NT2/D1 (cell line): ENCODE measurements around the gene LRRC73.

Experiments used
- DNase-seq: peaks from one replicate; pipeline ENCODE4 v3.0.0-alpha.2; 2011; ENCODE audit warnings: low read depth, low spot score
- H3K27me3 ChIP-seq: 2 replicates; pipeline ENCODE4 v1.6.0; 2011; ENCODE audit warnings: mild to moderate bottlenecking; ENCODE audit not compliant: insufficient read length, insufficient read depth
- H3K36me3 ChIP-seq: 2 replicates; pipeline ENCODE4 v1.6.1; 2011; ENCODE audit warnings: mild to moderate bottlenecking, low read length, mixed read lengths; ENCODE audit not compliant: insufficient read depth, insufficient read length
- H3K4me1 ChIP-seq: 2 replicates; pipeline ENCODE4 v1.5.1; 2011; ENCODE audit not compliant: insufficient read depth, insufficient read length
- H3K4me3 ChIP-seq: 2 replicates; pipeline ENCODE4 v1.5.1; 2011; ENCODE audit warnings: low read depth; ENCODE audit not compliant: insufficient read length
- H3K9ac ChIP-seq: 2 replicates; pipeline ENCODE4 v1.6.0; 2011; ENCODE audit warnings: low read depth; ENCODE audit not compliant: insufficient read length
- H3K9me3 ChIP-seq: 2 replicates; pipeline ENCODE4 v1.5.1; 2011; ENCODE audit warnings: mild to moderate bottlenecking, low read length; ENCODE audit not compliant: insufficient read depth
- SUZ12 ChIP-seq: IDR thresholded peaks from 2 replicates; pipeline ENCODE4 v1.6.1; 2011; ENCODE audit not compliant: insufficient read length, insufficient read depth; ENCODE audit errors: extremely low read depth
- YY1 ChIP-seq: IDR thresholded peaks from 2 replicates; pipeline ENCODE4 v1.6.1; 2011; ENCODE audit not compliant: insufficient read length, insufficient read depth
- ZNF274 ChIP-seq: IDR thresholded peaks from 2 replicates; pipeline ENCODE4 v1.6.1; 2011; ENCODE audit warnings: mild to moderate bottlenecking, low read depth, low read length

Gene LRRC73

GRCh38 chr6:43506667-43507471 is 3.3 kb downstream of the LRRC73 start:
- no peaks in the 10 kb centered on the region for H3K9me3 ChIP-seq
- peaks cover 4% of the 10 kb centered on the region for H3K4me1 ChIP-seq
- H3K4me3 ChIP-seq = no peak overlapping the region
- peaks cover 53% of the 10 kb centered on the region for H3K36me3 ChIP-seq
- DNase-seq = peak; percentile 76
- peak overlapping the region; percentile 36 for H3K9ac ChIP-seq
- H3K27me3 ChIP-seq = peaks cover 22% of the 10 kb centered on the region
- TF ChIP-seq SUZ12 (no peak), ZNF274 (no peak), YY1 (no peak)

- H3K27me3 ChIP-seq = peaks cover 22% of the 10 kb centered on the region
- H3K36me3 ChIP-seq = peaks cover 52% of the 10 kb centered on the region
These were observed 4.0 kb downstream of the LRRC73 start for GRCh38 chr6:43506171-43506570.

GRCh38 chr6:43505718-43506117 is 4.4 kb downstream of the LRRC73 start:
- TF ChIP-seq ZNF274 = no peak
- TF ChIP-seq YY1 = no peak
- no peak for TF ChIP-seq SUZ12
- DNase-seq = no peak
- H3K4me1 ChIP-seq = peaks cover 4% of the 10 kb centered on the region

More at GRCh38 chr6:43506171-43506570, 4.0 kb downstream of the LRRC73 start:
- Histone ChIP-seq H3K4me1 (peaks cover 4% of the 10 kb centered on the region), H3K9ac (no peak overlapping the region), H3K9me3 (no peaks in the 10 kb centered on the region), H3K4me3 (no peak overlapping the region)
- no peak for DNase-seq
- TF ChIP-seq ZNF274 (no peak), SUZ12 (no peak), YY1 (no peak)

GRCh38 chr6:43504756-43505593 is 5.2 kb downstream of the LRRC73 start:
- DNase-seq = no peak
- Histone ChIP-seq H3K4me1 (no peaks in the 10 kb centered on the region), H3K4me3 (no peak overlapping the region), H3K36me3 (peaks cover 59% of the 10 kb centered on the region), H3K9ac (no peak overlapping the region), H3K9me3 (no peaks in the 10 kb centered on the region), H3K27me3 (peaks cover 22% of the 10 kb centered on the region)
- TF ChIP-seq YY1 (no peak), SUZ12 (no peak), ZNF274 (no peak)

More at GRCh38 chr6:43505718-43506117, 4.4 kb downstream of the LRRC73 start:
- H3K9me3 ChIP-seq = no peaks in the 10 kb centered on the region
- H3K36me3 ChIP-seq = peaks cover 52% of the 10 kb centered on the region
- H3K9ac ChIP-seq = no peak overlapping the region
- H3K27me3 ChIP-seq = peaks cover 22% of the 10 kb centered on the region
- no peak overlapping the region for H3K4me3 ChIP-seq

GRCh38 chr6:43503443-43503842 is 6.7 kb downstream of the LRRC73 start:
- no peaks in the 10 kb centered on the region for H3K4me1 ChIP-seq
- H3K27me3 ChIP-seq = peaks cover 10% of the 10 kb centered on the region
- no peak overlapping the region for H3K4me3 ChIP-seq
- H3K9me3 ChIP-seq = no peaks in the 10 kb centered on the region
- no peak for TF ChIP-seq YY1
- DNase-seq = no peak
- peaks cover 75% of the 10 kb centered on the region for H3K36me3 ChIP-seq
- H3K9ac ChIP-seq = no peak overlapping the region

- Histone ChIP-seq H3K27me3 (peaks cover 2% of the 10 kb centered on the region), H3K9me3 (no peaks in the 10 kb centered on the region), H3K4me1 (no peaks in the 10 kb centered on the region), H3K36me3 (peaks cover 83% of the 10 kb centered on the region), H3K9ac (no peak overlapping the region), H3K4me3 (no peak overlapping the region)
- no peak for TF ChIP-seq ZNF274
- no peak for TF ChIP-seq SUZ12
- no peak for TF ChIP-seq YY1
- DNase-seq = no peak
These were observed 7.5 kb downstream of the LRRC73 start for GRCh38 chr6:43502666-43503065.

- no peak for DNase-seq
- Histone ChIP-seq H3K9ac (no peak overlapping the region), H3K4me3 (no peak overlapping the region), H3K36me3 (peaks cover 83% of the 10 kb centered on the region), H3K27me3 (no peaks in the 10 kb centered on the region), H3K9me3 (no peaks in the 10 kb centered on the region), H3K4me1 (peaks cover 2% of the 10 kb centered on the region)
- TF ChIP-seq ZNF274 (no peak), SUZ12 (no peak), YY1 (no peak)
These were observed 9.2 kb downstream of the LRRC73 start for GRCh38 chr6:43500921-43501320.
